SK-N-SH (cell line): Measurements from ENCODE around the gene MRRF. TPM values are rescaled to one million over a fixed set of nuclear protein-coding genes. Genes with fewer than 3 reads are reported as not detected.

ENCODE experiments used
- CTCF ChIA-PET: fragments of 300-600, 350-600 bp; formaldehyde crosslinking; extraction: SDS; loops from one replicate; lab custom pipeline; 2021; lab: Yijun Ruan, JAX
- POLR2A ChIA-PET: fragments of 350-600 bp; sonication (Branson Sonifier 250); formaldehyde crosslinking; extraction: SDS; loops from one replicate; lab custom pipeline; 2020; ENCODE audit warnings: antibody characterized with exemption, inconsistent platforms; lab: Yijun Ruan, JAX
- DNase-seq: peaks from one replicate; pipeline ENCODE4 v3.0.0; 2012
- H2AFZ ChIP-seq: fragments of 200-600 bp; sonication (generic); 2 replicates; pipeline ENCODE4 v1.8.1; 2016; ENCODE audit warnings: antibody characterized with exemption, mild to moderate bottlenecking, low read depth
- H3F3A ChIP-seq: fragments of 200-600 bp; sonication (generic); replicated peaks from 2 replicates; pipeline ENCODE3; 2016; ENCODE audit warnings: antibody characterized with exemption, mild to moderate bottlenecking; ENCODE audit not compliant: insufficient read depth
- H3K27ac ChIP-seq, 2 experiments: fragments of 200-500 bp in 1 of 2; fragments of 200-600 bp in 1 of 2; sonication (Bioruptor generic) in 1 of 2; sonication (generic), shearing (Covaris generic) in 1 of 2; 2 replicates each; pipeline versions ENCODE4 v1.5.1 to v1.6.1; 2014 to 2016; ENCODE audit warnings: low read depth in 2 of 2, inconsistent platforms in 1 of 2, low read length in 1 of 2, mild to moderate bottlenecking in 1 of 2, mixed read lengths in 1 of 2
- H3K27me3 ChIP-seq: fragments of 200-600 bp; sonication (generic), shearing (Covaris generic); 2 replicates; pipeline ENCODE4 v1.6.1; 2016; ENCODE audit warnings: mixed run types; ENCODE audit not compliant: insufficient read depth
- H3K36me3 ChIP-seq, 2 experiments: fragments of 200-500 bp in 1 of 2; fragments of 200-600 bp in 1 of 2; sonication (Bioruptor generic) in 1 of 2; sonication (generic) in 1 of 2; replicated peaks in 1 of 2; 2 replicates each; pipeline versions ENCODE3 to v1.5.1; 2014 to 2016; ENCODE audit warnings: low read length in 1 of 2, mild to moderate bottlenecking in 1 of 2; ENCODE audit not compliant: insufficient read depth in 2 of 2, control insufficient read depth in 1 of 2
- H3K4me1 ChIP-seq, 2 experiments: fragments of 200-500 bp in 1 of 2; fragments of 200-600 bp in 1 of 2; sonication (Bioruptor generic) in 1 of 2; sonication (generic), shearing (Covaris generic) in 1 of 2; 2 replicates each; pipeline versions ENCODE4 v1.5.1 to v1.6.1; 2014 to 2016; ENCODE audit warnings: low read depth in 1 of 2, low read length in 1 of 2, mixed run types in 1 of 2; ENCODE audit not compliant: insufficient read depth in 2 of 2, control insufficient read depth in 1 of 2
- H3K4me2 ChIP-seq: fragments of 200-600 bp; sonication (generic), shearing (Covaris generic); 2 replicates; pipeline ENCODE4 v1.6.1; 2017; ENCODE audit warnings: mixed run types
- H3K4me3 ChIP-seq, 2 experiments: fragments of 200-500 bp in 1 of 2; fragments of 200-600 bp in 1 of 2; sonication (Bioruptor generic) in 1 of 2; sonication (generic), shearing (Covaris generic) in 1 of 2; 2 replicates each; pipeline versions ENCODE4 v1.5.1 to v1.8.1; 2014 to 2016; ENCODE audit warnings: low read depth in 2 of 2, inconsistent platforms in 1 of 2, low read length in 1 of 2, mild to moderate bottlenecking in 1 of 2, mixed read lengths in 1 of 2, moderate library complexity in 1 of 2
- H3K79me2 ChIP-seq: fragments of 200-600 bp; sonication (generic); 2 replicates; pipeline ENCODE4 v1.8.1; 2017; ENCODE audit warnings: mild to moderate bottlenecking; ENCODE audit not compliant: insufficient read depth
- H3K9ac ChIP-seq: fragments of 200-600 bp; sonication (generic); 2 replicates; pipeline ENCODE4 v1.6.1; 2017; ENCODE audit warnings: mixed run types
- H3K9me2 ChIP-seq: fragments of 200-600 bp; sonication (generic); 2 replicates; pipeline ENCODE4 v1.6.1; 2017; ENCODE audit warnings: mixed run types
- H3K9me3 ChIP-seq: fragments of 200-600 bp; sonication (generic); 2 replicates; pipeline ENCODE4 v1.6.1; 2017; ENCODE audit warnings: mixed run types, mild to moderate bottlenecking, moderate library complexity
- H4K20me1 ChIP-seq: fragments of 200-600 bp; sonication (generic); 2 replicates; pipeline ENCODE4 v1.6.1; 2017; ENCODE audit warnings: mild to moderate bottlenecking, mixed run types; ENCODE audit not compliant: insufficient read depth
- CHD2 ChIP-seq: fragments of 150-350 bp; IDR thresholded peaks from 2 replicates; pipeline ENCODE4 v1.6.1; 2018; ENCODE audit warnings: low read length; ENCODE audit not compliant: partially characterized antibody
- EZH2phosphoT487 ChIP-seq: fragments of 200-600 bp; sonication (generic); IDR thresholded peaks from 2 replicates; pipeline ENCODE4 v1.6.1; 2017; ENCODE audit warnings: low read depth, mixed run types, mild to moderate bottlenecking, antibody characterized with exemption, moderate library complexity, borderline replicate concordance
- FOSL2 ChIP-seq: IDR thresholded peaks from 2 replicates; pipeline ENCODE4 v1.4.0; 2012; ENCODE audit warnings: low read depth, mild to moderate bottlenecking, moderate library complexity, borderline replicate concordance
- GATA2 ChIP-seq: sonication (generic); formaldehyde crosslinking; IDR thresholded peaks from 2 replicates; pipeline ENCODE4 v1.5.0; 2020; ENCODE audit warnings: mild to moderate bottlenecking, missing genetic modification reagents
- MAX ChIP-seq: IDR thresholded peaks from 2 replicates; pipeline ENCODE4 v1.4.0; 2012; ENCODE audit warnings: low read depth
- NFIC ChIP-seq: IDR thresholded peaks from 2 replicates; pipeline ENCODE4 v1.4.0; 2012; ENCODE audit warnings: borderline replicate concordance
- PBX3 ChIP-seq: IDR thresholded peaks from 2 replicates; pipeline ENCODE4; 2012
- RCOR1 ChIP-seq: fragments of 150-350 bp; IDR thresholded peaks from 2 replicates; pipeline ENCODE4 v1.6.1; 2017; ENCODE audit warnings: antibody characterized with exemption, low read length
- REST ChIP-seq: IDR thresholded peaks from 2 replicates; pipeline ENCODE4 v1.6.1; 2012; ENCODE audit warnings: mild to moderate bottlenecking, low read depth, low read length, moderate library complexity
- RXRA ChIP-seq: IDR thresholded peaks from 2 replicates; pipeline ENCODE4 v1.4.0; 2012; ENCODE audit warnings: low read depth, mild to moderate bottlenecking, borderline replicate concordance
- TEAD4 ChIP-seq: IDR thresholded peaks from 2 replicates; pipeline ENCODE4 v1.4.0; 2012; ENCODE audit warnings: mild to moderate bottlenecking, borderline replicate concordance; ENCODE audit not compliant: insufficient read depth
- ZBTB33 ChIP-seq: IDR thresholded peaks from 2 replicates; pipeline ENCODE4 v1.4.0; 2012; ENCODE audit warnings: low read depth, borderline replicate concordance
- WGBS: methylation state at CpG from one replicate; pipeline ENCODE4 v1.1.6; 2017; ENCODE audit warnings: low lambda C conversion rate; 5-methylcytosine and 5-hydroxymethylcytosine counted together
- polyA plus RNA-seq, 3 experiments: library from polyadenylated mRNA; depleted of rRNA; stranded (reverse); fragments of >200 nt; gene quantifications; 2 replicates each; pipeline ENCODE4 v1.2.3, GENCODE V29; 2012

The MRRF gene
- polyA plus RNA-seq, 1 of the 3 experiments (the other 2 are of a cell fraction) = 35.1 TPM

GRCh38 chr9:122364783-122365150, 100.1 kb downstream of the MRRF start (continued):
- TF ChIP-seq TEAD4 (no peak), GATA2 (CRISPR knock-in tag) (no peak)

GRCh38 chr9:122366074-122366660, 101.5 kb downstream of the MRRF start:
- 89% methylated on average over 5 of the region's 6 CpGs for WGBS
- Histone ChIP-seq H3K9ac (no peak overlapping the region), H2AFZ (no peak overlapping the region), H3K27me3 (no peaks in the 10 kb centered on the region), H3K27ac (no peak overlapping the region), H3K9me3 (no peaks in the 10 kb centered on the region), H3F3A (peaks cover 3% of the 10 kb centered on the region), H3K9me2 (no peaks in the 10 kb centered on the region), H3K79me2 (no peaks in the 10 kb centered on the region), H3K4me1 (peaks cover 0 to 5% of the 10 kb centered on the region in 2 experiments; a peak in 1 of 4 replicates), H3K4me2 (no peak overlapping the region), H3K36me3 (no peaks in the 10 kb centered on the region), H4K20me1 (no peaks in the 10 kb centered on the region), H3K4me3 (no peak overlapping the region)
- TF ChIP-seq ZBTB33 = no peak
- TF ChIP-seq MAX = no peak
- TF ChIP-seq GATA2 (CRISPR knock-in tag) = no peak
- no peak for TF ChIP-seq NFIC
- no peak for TF ChIP-seq EZH2phosphoT487
- no peak for TF ChIP-seq REST
- no peak for TF ChIP-seq CHD2
- TF ChIP-seq PBX3 = no peak
- TF ChIP-seq FOSL2 = no peak
- no peak for TF ChIP-seq RXRA
- TF ChIP-seq RCOR1 = no peak
- CTCF ChIA-PET = interaction anchor here (0.7 to 2.7 kb wide), 4 partner anchors 10 to 244 kb away, joined by 4 to 12 read pairs (median 6); no protein-coding TSS in a partner anchor
- DNase-seq = no peak
- POLR2A ChIA-PET = no interaction called here
